Astrocyte of the cerebellum (primary cell): ENCODE results near the gene MKNK1.

ENCODE experiments used
- DNase-seq: peaks from one replicate; pipeline ENCODE4 v3.0.0-alpha.2; 2011; ENCODE audit warnings: low read depth
- H3K4me3 ChIP-seq: 2 replicates; pipeline ENCODE4 v1.5.1; 2011; ENCODE audit warnings: mild to moderate bottlenecking, low read depth, low read length, moderate library complexity
- CTCF ChIP-seq: IDR thresholded peaks from 2 replicates; pipeline ENCODE4 v1.5.1; 2012; ENCODE audit warnings: low read length, low read depth, moderate library complexity, mild to moderate bottlenecking; ENCODE audit errors: missing control alignments
- in situ Hi-C: cut with HindIII; loops from 2 replicates; pipeline ENCODE4 v1.10.0; 2017; ENCODE audit warnings: low sequenced_read_pairs

MKNK1 gene

GRCh38 chr1:46556822-46557221 is 47.2 kb downstream of the MKNK1 start:
- in situ Hi-C loops, result no loop called here
- DNase-seq, result no peak
- H3K4me3 ChIP-seq, result no peak overlapping the region
- no peak for TF ChIP-seq CTCF

DNA sequence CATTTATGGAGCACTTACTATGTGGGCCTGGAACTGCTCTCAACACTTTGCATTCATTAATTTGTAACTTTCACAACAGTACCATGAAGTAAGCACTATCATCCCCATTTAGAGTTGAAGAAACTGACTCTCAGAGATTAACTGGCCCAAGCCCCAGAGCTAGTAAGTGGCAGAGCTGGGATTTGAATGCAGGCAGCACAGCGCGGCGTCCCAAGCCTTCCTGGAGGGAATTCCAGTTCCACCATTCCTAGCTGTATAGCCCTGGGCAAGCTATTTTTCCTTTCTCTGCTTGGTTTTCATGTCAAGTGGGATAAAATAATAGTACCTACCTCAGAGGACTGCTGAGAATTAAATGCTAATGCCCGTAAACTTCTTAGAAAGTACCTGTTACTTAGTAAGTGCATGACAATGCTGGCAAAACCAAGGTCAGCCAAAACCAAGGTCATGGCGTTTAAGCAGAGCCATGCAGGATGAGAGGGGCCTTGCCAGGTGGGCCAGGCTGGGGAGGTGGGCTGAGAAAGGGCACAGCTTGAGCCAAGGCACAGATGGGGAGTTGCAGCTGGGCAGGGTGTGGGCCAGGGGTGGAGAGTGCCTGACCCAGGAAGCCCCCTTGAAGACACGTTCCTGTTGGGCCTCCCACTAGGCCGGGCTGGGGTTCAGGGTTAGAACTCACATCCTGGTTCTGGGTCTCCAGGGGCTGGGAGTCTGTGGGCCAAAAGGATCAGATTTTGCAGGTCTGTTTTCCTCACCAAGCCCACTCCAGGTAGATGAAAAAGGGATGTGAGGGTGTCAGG is 48.0 kb downstream of the MKNK1 start:
- TF ChIP-seq CTCF, result no peak
- no peak for DNase-seq
- H3K4me3 ChIP-seq, result no peak overlapping the region
- in situ Hi-C loops, result no loop called here

- no peak overlapping the region for H3K4me3 ChIP-seq
- in situ Hi-C loops, result no loop called here
- DNase-seq, result no peak
- TF ChIP-seq CTCF, result no peak
These were observed 49.3 kb downstream of the MKNK1 start for GRCh38 chr1:46554597-46555381.

DNA sequence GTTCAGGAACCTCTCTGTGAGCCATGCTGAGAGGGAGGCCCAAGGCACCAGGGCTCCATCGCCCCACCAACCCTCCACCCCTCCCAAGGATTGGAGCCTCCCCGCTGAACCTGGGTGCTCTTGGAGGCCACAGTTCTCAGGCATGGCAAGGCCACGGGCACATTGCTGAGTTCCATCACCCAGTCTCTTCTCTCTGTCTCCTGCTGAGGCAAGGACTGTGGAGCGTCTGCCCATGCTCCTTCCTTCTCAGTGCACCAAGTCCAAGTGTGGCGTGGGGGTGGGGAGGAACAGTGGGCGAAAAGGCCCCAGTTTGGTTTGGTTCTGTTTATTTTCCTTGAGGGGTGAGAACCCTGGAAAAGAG is 49.9 kb downstream of the MKNK1 start:
- H3K4me3 ChIP-seq, result no peak overlapping the region
- TF ChIP-seq CTCF, result no peak
- in situ Hi-C loops, result no loop called here
- DNase-seq, result no peak

DNA sequence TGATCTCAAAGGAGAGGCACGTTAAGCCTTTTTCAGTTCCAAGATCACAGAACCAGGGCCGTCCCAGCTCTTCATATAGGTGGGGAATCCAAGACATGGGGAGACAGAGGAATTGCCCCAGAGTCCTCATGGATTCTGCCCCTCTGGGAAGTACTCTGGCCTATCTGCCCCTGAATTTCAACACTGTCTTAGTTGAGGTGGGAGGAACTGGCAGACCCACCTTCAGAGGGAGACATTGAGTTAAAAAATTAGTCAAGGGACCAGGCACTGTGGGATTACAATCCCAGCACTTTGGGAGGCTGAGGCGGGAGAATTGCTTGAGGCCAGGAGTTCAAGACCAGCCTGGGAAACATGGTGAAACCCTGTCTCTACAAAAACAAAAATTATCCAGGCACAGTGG is 50.6 kb downstream of the MKNK1 start:
- in situ Hi-C loops, result no loop called here
- DNase-seq, result no peak
- H3K4me3 ChIP-seq, result no peak overlapping the region
- no peak for TF ChIP-seq CTCF

GRCh38 chr1:46552357-46553237 is 51.5 kb downstream of the MKNK1 start:
- DNase-seq, result no peak
- in situ Hi-C loops, result no loop called here
- no peak for TF ChIP-seq CTCF
- H3K4me3 ChIP-seq, result no peak overlapping the region
